Activated T-cell treated with anti-CD3 and anti-CD28 coated beads for 1 hour (primary cell): Measurements from ENCODE around the gene DTNA.

Experiments used
- DNase-seq: peaks from one replicate; pipeline ENCODE4 v3.0.0-alpha.2; 2020; ENCODE audit warnings: low read depth

The DTNA gene

GRCh38 chr18:34859496-34859895, 149.4 kb downstream of the DTNA start:
- DNase-seq = no peak

- no peak for DNase-seq
These were observed 152.5 kb downstream of the DTNA start for GRCh38 chr18:34862561-34862960.

GRCh38 chr18:34863702-34864101, 153.6 kb downstream of the DTNA start:
- no peak for DNase-seq

- DNase-seq = no peak
These were observed 154.9 kb downstream of the DTNA start for GRCh38 chr18:34864836-34865497.

GRCh38 chr18:34866310-34866709, 156.2 kb downstream of the DTNA start:
- DNase-seq = no peak

- no peak for DNase-seq
These were observed 156.6 kb downstream of the DTNA start for GRCh38 chr18:34866739-34867138.

- no peak for DNase-seq
These were observed 157.4 kb downstream of the DTNA start for GRCh38 chr18:34867520-34867919.

GRCh38 chr18:34870555-34871310, 160.6 kb downstream of the DTNA start:
- DNase-seq = no peak

- no peak for DNase-seq
These were observed 161.3 kb downstream of the DTNA start for GRCh38 chr18:34871435-34871834.

GRCh38 chr18:34872066-34872465, 162.0 kb downstream of the DTNA start:
- no peak for DNase-seq

GRCh38 chr18:34873986-34874580, 164.0 kb downstream of the DTNA start:
- DNase-seq = no peak

GRCh38 chr18:34875150-34875549, 165.1 kb downstream of the DTNA start:
- DNase-seq = no peak

GRCh38 chr18:34880403-34880802, 170.3 kb downstream of the DTNA start:
- DNase-seq = no peak

GRCh38 chr18:34880882-34881834, 171.1 kb downstream of the DTNA start:
- DNase-seq = no peak

GRCh38 chr18:34884436-34884835, 174.3 kb downstream of the DTNA start:
- DNase-seq = no peak

GRCh38 chr18:34886177-34886576, 176.1 kb downstream of the DTNA start:
- no peak for DNase-seq

GRCh38 chr18:34887881-34888580, 177.9 kb downstream of the DTNA start:
- DNase-seq = no peak

GRCh38 chr18:34890486-34891085, 180.5 kb downstream of the DTNA start:
- DNase-seq = no peak

- no peak for DNase-seq
These were observed 182.3 kb downstream of the DTNA start for GRCh38 chr18:34892379-34892778.

GRCh38 chr18:34893239-34893638, 183.1 kb downstream of the DTNA start:
- DNase-seq = no peak

- DNase-seq = no peak
These were observed 191.2 kb downstream of the DTNA start for GRCh38 chr18:34901299-34901698.
